ENCODE results near the gene CT45A7.
"Not testable (repeated sequence)": the region's sequence is repeated elsewhere in the genome, so short reads cannot be mapped to it uniquely, and the experiment has no call there.

Gene CT45A7, protein sequence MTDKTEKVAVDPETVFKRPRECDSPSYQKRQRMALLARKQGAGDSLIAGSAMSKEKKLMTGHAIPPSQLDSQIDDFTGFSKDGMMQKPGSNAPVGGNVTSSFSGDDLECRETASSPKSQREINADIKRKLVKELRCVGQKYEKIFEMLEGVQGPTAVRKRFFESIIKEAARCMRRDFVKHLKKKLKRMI

DNA sequence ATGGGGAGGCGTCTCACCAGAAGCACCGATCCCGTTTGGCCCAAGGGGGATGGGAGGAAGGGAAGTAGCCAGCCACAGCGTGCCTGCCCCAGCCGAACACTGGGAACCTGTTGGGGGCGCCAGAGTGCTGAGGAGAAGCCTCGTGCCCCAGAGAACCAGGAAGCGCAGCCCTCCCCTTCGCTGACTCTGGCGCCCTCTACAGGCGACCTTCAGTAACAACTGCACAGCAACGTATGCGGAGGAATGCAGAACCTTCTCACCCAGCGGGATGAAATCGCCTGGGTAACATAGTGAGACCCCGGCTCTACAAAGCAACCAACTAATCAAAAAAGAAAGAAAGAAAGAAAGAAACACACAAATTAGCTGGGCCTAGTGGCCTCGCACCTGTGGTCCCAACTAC lies at the start of gene CT45A7:
CT45A7 (minus strand) TSS at position 101 of the 400 bp plus-strand sequence. CDS start 3,747 bp downstream, outside the sequence.
- not testable (repeated sequence) for DNase-seq

- DNase-seq, result not testable (repeated sequence)
These were observed 45.7 kb upstream of the CT45A7 start for GRCh38 chrX:135882741-135883140.

DNA sequence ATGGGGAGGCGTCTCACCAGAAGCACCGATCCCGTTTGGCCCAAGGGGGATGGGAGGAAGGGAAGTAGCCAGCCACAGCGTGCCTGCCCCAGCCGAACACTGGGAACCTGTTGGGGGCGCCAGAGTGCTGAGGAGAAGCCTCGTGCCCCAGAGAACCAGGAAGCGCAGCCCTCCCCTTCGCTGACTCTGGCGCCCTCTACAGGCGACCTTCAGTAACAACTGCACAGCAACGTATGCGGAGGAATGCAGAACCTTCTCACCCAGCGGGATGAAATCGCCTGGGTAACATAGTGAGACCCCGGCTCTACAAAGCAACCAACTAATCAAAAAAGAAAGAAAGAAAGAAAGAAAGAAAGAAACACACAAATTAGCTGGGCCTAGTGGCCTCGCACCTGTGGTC lies 34.6 kb upstream of the CT45A7 start, which contains the start of gene CT45A9:
CT45A9 (minus strand) TSS at position 101 of the 400 bp plus-strand sequence. CDS start 3,751 bp downstream, outside the sequence.
- not testable (repeated sequence) for DNase-seq

DNA sequence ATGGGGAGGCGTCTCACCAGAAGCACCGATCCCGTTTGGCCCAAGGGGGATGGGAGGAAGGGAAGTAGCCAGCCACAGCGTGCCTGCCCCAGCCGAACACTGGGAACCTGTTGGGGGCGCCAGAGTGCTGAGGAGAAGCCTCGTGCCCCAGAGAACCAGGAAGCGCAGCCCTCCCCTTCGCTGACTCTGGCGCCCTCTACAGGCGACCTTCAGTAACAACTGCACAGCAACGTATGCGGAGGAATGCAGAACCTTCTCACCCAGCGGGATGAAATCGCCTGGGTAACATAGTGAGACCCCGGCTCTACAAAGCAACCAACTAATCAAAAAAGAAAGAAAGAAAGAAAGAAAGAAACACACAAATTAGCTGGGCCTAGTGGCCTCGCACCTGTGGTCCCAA lies 17.4 kb upstream of the CT45A7 start, which contains the start of gene CT45A8:
CT45A8 (minus strand) TSS at position 101 of the 400 bp plus-strand sequence. CDS start 3,755 bp downstream, outside the sequence.
- not testable (repeated sequence) for DNase-seq

GRCh38 chrX:135819912-135820311 lies 17.2 kb downstream of the CT45A7 start, which contains the start of gene CT45A2:
CT45A2 (minus strand) TSS chrX:135820012; CDS start chrX:135816265, 3,747 bp downstream.
- DNase-seq, result not testable (repeated sequence)

DNA sequence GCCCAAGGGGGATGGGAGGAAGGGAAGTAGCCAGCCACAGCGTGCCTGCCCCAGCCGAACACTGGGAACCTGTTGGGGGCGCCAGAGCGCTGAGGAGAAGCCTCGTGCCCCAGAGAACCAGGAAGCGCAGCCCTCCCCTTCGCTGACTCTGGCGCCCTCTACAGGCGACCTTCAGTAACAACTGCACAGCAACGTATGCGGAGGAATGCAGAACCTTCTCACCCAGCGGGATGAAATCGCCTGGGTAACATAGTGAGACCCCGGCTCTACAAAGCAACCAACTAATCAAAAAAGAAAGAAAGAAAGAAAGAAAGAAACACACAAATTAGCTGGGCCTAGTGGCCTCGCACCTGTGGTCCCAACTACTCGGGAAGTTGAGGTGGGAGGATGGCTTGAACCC lies 34.4 kb downstream of the CT45A7 start, which contains the start of gene CT45A6:
CT45A6 (minus strand) TSS at position 101 of the 400 bp plus-strand sequence. CDS start 3,794 bp downstream, outside the sequence.
- not testable (repeated sequence) for DNase-seq

- DNase-seq, result not testable (repeated sequence)
These were observed 51.7 kb downstream of the CT45A7 start, which contains the start of gene CT45A5 for GRCh38 chrX:135785403-135785802. CT45A5 (minus strand) TSS chrX:135785503; CDS start chrX:135781729, 3,774 bp downstream.
